ENCODE measurements around the gene DISP3. TPM values are rescaled to one million over a fixed set of nuclear protein-coding genes. Genes with fewer than 3 reads are reported as not detected.

DISP3 gene
- total and polyA plus RNA-seq, 2 of the 4 experiments (the other 2 are of a cell fraction), result 0.05 TPM; not detected in 1

- H2BK15ac ChIP-seq (ENCODE audit: low read depth, low read length), result no peak overlapping the region
These were observed 67.5 kb downstream of the DISP3 start for GRCh38 chr1:11546456-11546855.

More at GRCh38 chr1:11546456-11546855, 67.5 kb downstream of the DISP3 start:
- ChIA-PET POLR2A (ENCODE audit: unreplicated experiment) (no interaction called here), CTCF (no interaction called here)
- H3K56ac ChIP-seq (ENCODE audit: extremely low read depth, insufficient read depth, low read length), result no peak overlapping the region
- H3K4ac ChIP-seq (ENCODE audit: low read depth, low read length), result no peak overlapping the region
- 53% methylated on average over 2 of the region's 4 CpGs; no CpG with 5 or more reads in 1 of the 2 experiments for WGBS, 2 experiments (ENCODE audit: extremely low coverage in 2 of 2, insufficient read length in 1 of 2)
- no peak overlapping the region for H2AK5ac ChIP-seq (ENCODE audit: low read depth, low read length)
- no peak for ATAC-seq (ENCODE audit: low read depth)
- no peaks in the 10 kb centered on the region for H3K79me1 ChIP-seq (ENCODE audit: low read depth in 1 of 2, low read length in 2 of 2)
- no peak overlapping the region for H2BK120ac ChIP-seq (ENCODE audit: low read depth, low read length)
- BruUV-seq (replicated peaks), result no TSS peak
- no peaks in the 10 kb centered on the region for H3K9me1 ChIP-seq (ENCODE audit: insufficient read depth, low read length)
- no peak overlapping the region for H4K5ac ChIP-seq (ENCODE audit: low read depth, low read length)
- H4K20me1 ChIP-seq (ENCODE audit: insufficient read depth, low read length), result no peaks in the 10 kb centered on the region
- no peak overlapping the region for H3K14ac ChIP-seq (replicated peaks; ENCODE audit: low read depth, low read length)
- dilution Hi-C loops (cut with HindIII; ENCODE audit: low sequenced_read_pairs, unreplicated experiment), result no loop called here
- no peaks in the 10 kb centered on the region for H3K9me3 ChIP-seq (ENCODE audit: control insufficient read depth, insufficient read depth, low read length)
- DNase-seq, result no peak
- H2BK5ac ChIP-seq (ENCODE audit: low read depth, low read length, poor library complexity, severe bottlenecking), result no peak overlapping the region
- H4K8ac ChIP-seq (ENCODE audit: low read depth in 2 of 2, low read length in 2 of 2), result no peak overlapping the region
- no peak overlapping the region for H3K23ac ChIP-seq (ENCODE audit: low read depth, low read length)
- H2AK9ac ChIP-seq (replicated peaks; ENCODE audit: low read depth, low read length, poor library complexity), result no peak overlapping the region
- H3K36me3 ChIP-seq (ENCODE audit: control insufficient read depth, insufficient read depth, low read length), result no peaks in the 10 kb centered on the region
- H3K27me3 ChIP-seq (ENCODE audit: control insufficient read depth, insufficient read depth, low read length), result no peaks in the 10 kb centered on the region; the same call in 1 of the 2 replicates
- in situ Hi-C loops (cut with MboI; ENCODE audit: low sequenced_read_pairs), result no loop called here
- H2BK20ac ChIP-seq (ENCODE audit: low read depth, low read length), result no peak overlapping the region
- no peak overlapping the region for H3K27ac ChIP-seq (ENCODE audit: insufficient read depth, low read length)
- intact Hi-C loops (cut with micrococcal nuclease), result no loop called here
- H4K91ac ChIP-seq (ENCODE audit: insufficient read depth, low read depth, low read length), result no peak overlapping the region
- H3K4me1 ChIP-seq (ENCODE audit: control insufficient read depth, insufficient read depth, low read length), result no peaks in the 10 kb centered on the region
- H3K4me3 ChIP-seq (ENCODE audit: insufficient read depth, low read depth, low read length), result no peak overlapping the region
- H3K18ac ChIP-seq (ENCODE audit: low read depth, low read length), result no peak overlapping the region
- no peak overlapping the region for H2AFZ ChIP-seq (replicated peaks; ENCODE audit: low read length, poor library complexity)
- H3K4me2 ChIP-seq (ENCODE audit: low read depth, low read length), result no peak overlapping the region
- no peak overlapping the region for H3K9ac ChIP-seq (ENCODE audit: low read depth, low read length)
- TF ChIP-seq CHD1 (IDR thresholded peaks at IDR 0.05; ENCODE audit: low read depth, low read length) (no peak), FOS (IDR thresholded peaks at IDR 0.05; ENCODE audit: low read depth, low read length) (no peak), MAZ (IDR thresholded peaks at IDR 0.05; ENCODE audit: borderline replicate concordance, low read depth, low read length) (no peak), MAFK (IDR thresholded peaks at IDR 0.05; ENCODE audit: low read depth, low read length) (no peak), SMC3 (IDR thresholded peaks at IDR 0.05; ENCODE audit: low read depth, low read length) (no peak), NFE2L2 (IDR thresholded peaks at IDR 0.05; ENCODE audit: low read depth, low read length) (no peak)

Measured in IMR-90 (cell line).